Adrenal gland (tissue), 12 donors: Measurements from ENCODE around the gene CFAP299. TPM values are rescaled to one million over a fixed set of nuclear protein-coding genes. Genes with fewer than 3 reads are reported as not detected.
A peak's percentile ranks its signal among the peaks of the same experiment; 100 is the strongest.

Source experiments
- DNase-seq, 7 donors: peaks; one replicate each; pipeline ENCODE4 v3.0.0-alpha.2; 2019 to 2020
- H3K27ac ChIP-seq, 5 donors: fragments of 200-600 bp; sonication (generic) in 4 of 5; 1 replicate in 3 of 5; 2 replicates in 2 of 5; pipeline versions ENCODE4 v1.5.1 to v1.8.0; 2016 to 2020; ENCODE audit warnings: mild to moderate bottlenecking in 1 of 5
- H3K27me3 ChIP-seq: fragments of 200-600 bp; 2 replicates; pipeline ENCODE4 v1.8.0; 2021
- H3K36me3 ChIP-seq, 2 donors: fragments of 200-600 bp; replicated peaks in 1 of 2; 1 replicate in 1 of 2; 2 replicates in 1 of 2; pipeline versions ENCODE4 v1.5.1 to v1.8.0; 2018 to 2022
- H3K4me1 ChIP-seq, 2 donors: fragments of 200-600 bp; replicated peaks in 1 of 2; 1 replicate in 1 of 2; 2 replicates in 1 of 2; pipeline versions ENCODE4 v1.5.1 to v1.8.0; 2018 to 2021
- H3K4me3 ChIP-seq, 4 donors: fragments of 200-600 bp; sonication (generic) in 3 of 4; one replicate each; pipeline ENCODE4 v1.5.1; 2016 to 2018
- H3K9me3 ChIP-seq, 3 donors: fragments of 200-600 bp; sonication (generic) in 1 of 3; replicated peaks in 1 of 3; 1 replicate in 2 of 3; 2 replicates in 1 of 3; pipeline versions ENCODE4 v1.5.1 to v1.8.0; 2016 to 2021
- CTCF ChIP-seq, 6 experiments: fragments of 450-650 bp in 4 of 6; fragments of 200-600 bp in 2 of 6; sonication (generic) in 1 of 6; IDR thresholded peaks; 1 replicate in 5 of 6; 2 replicates in 1 of 6; pipeline versions ENCODE4 v1.5.1 to v1.8.0; 2016 to 2021; ENCODE audit warnings: antibody characterized with exemption in 6 of 6, mild to moderate bottlenecking in 2 of 6, moderate library complexity in 1 of 6
- POLR2A ChIP-seq, 2 donors: fragments of 450-650 bp; IDR thresholded peaks; one replicate each; pipeline ENCODE4 v1.6.1; 2017; ENCODE audit warnings: antibody characterized with exemption in 2 of 2, mild to moderate bottlenecking in 2 of 2, moderate library complexity in 1 of 2
- WGBS, 4 donors: extraction: QIAGEN DNeasy Blood & Tissue Kit in 2 of 4; methylation state at CpG; one replicate each; pipeline versions ENCODE4 v1.1.5 to v1.1.7; 2013 to 2017; 5-methylcytosine and 5-hydroxymethylcytosine counted together
- intact Hi-C, 2 donors: fragments of 100-400 bp; cut with DNase I; formaldehyde crosslinking; loops; one replicate each; pipeline versions ENCODE4 v1.14.1 to v1.15.0; 2022 to 2023
- polyA plus RNA-seq, 3 donors: library from polyadenylated mRNA; stranded (reverse); fragments of 200-250 nt in 2 of 3; fragments of 350-450 nt in 1 of 3; fragmentation: Illumina TruSeq in 1 of 3; extraction: RNeasy Lipid Tissue Mini Kit (QIAGEN cat#74804) in 1 of 3; gene quantifications; one replicate each; pipeline ENCODE4 v1.2.3, GENCODE V29; 2013 to 2014
- total RNA-seq, 9 donors: library from RNA; depleted of rRNA in 4 of 9; stranded (reverse); fragments of >200 nt in 4 of 9; fragments of 120-200 nt in 1 of 9; fragmentation: NEBNext Ultra II Directional in 1 of 9; extraction: Animal tissue kit (Norgen Biotek cat#: 25700) in 1 of 9; gene quantifications; one replicate each; pipeline versions ENCODE4 v1.1.0 to v1.2.4, GENCODE V29; 2013 to 2023
- donor health status: healthy with polysubstance abuse.
- donor health status: Bipolar disorder and iron deficiency.
- donor health status: DM: yes; HTN: yes; CAD: no.
- donor health status: DM: no; HTN: no; CAD: no.
- donor health status: DM: no; HTN: no; CAD: no.
- donor health status: DM: yes; HTN: yes; CAD: no.

The CFAP299 gene
- total and polyA plus RNA-seq, 12 donors, result not detected

GRCh38 chr4:80489798-80490197 is 154.3 kb downstream of the CFAP299 start:
- intact Hi-C loops, result no loop called here
- DNase-seq, result no peak
- 63 to 74% (median 73%) methylated on average over 4 of the region's 4 CpGs for WGBS, 4 donors
- no peaks in the 10 kb centered on the region for H3K9me3 ChIP-seq
- H3K27ac ChIP-seq, result no peak overlapping the region
- H3K4me1 ChIP-seq, result no peaks in the 10 kb centered on the region
- TF ChIP-seq CTCF (IDR thresholded peaks at IDR 0.05) (no peak), POLR2A (IDR thresholded peaks at IDR 0.05) (no peak)
- H3K36me3 ChIP-seq, result no peaks in the 10 kb centered on the region
- H3K4me3 ChIP-seq, result no peak overlapping the region
- H3K27me3 ChIP-seq, result no peaks in the 10 kb centered on the region

GRCh38 chr4:80492761-80493160 is 157.2 kb downstream of the CFAP299 start:
- H3K27me3 ChIP-seq, result no peaks in the 10 kb centered on the region
- H3K4me1 ChIP-seq, result no peaks in the 10 kb centered on the region
- WGBS, 4 donors, result 79 to 100% (median 85%) methylated on average over 1 of the region's 1 CpG
- peak in 1 of 7 donors; percentile 51 for DNase-seq
- TF ChIP-seq CTCF (IDR thresholded peaks at IDR 0.05), result no peak
- TF ChIP-seq POLR2A (IDR thresholded peaks at IDR 0.05), result no peak
- H3K27ac ChIP-seq, result no peak overlapping the region
- H3K4me3 ChIP-seq, result no peak overlapping the region
- no peaks in the 10 kb centered on the region for H3K9me3 ChIP-seq
- H3K36me3 ChIP-seq, result no peaks in the 10 kb centered on the region
- intact Hi-C loops, result no loop called here

GRCh38 chr4:80495865-80496264 is 160.3 kb downstream of the CFAP299 start:
- 58 to 73% (median 69%) methylated on average over 1 of the region's 1 CpG for WGBS, 4 donors
- Histone ChIP-seq H3K27me3 (no peaks in the 10 kb centered on the region), H3K9me3 (no peaks in the 10 kb centered on the region), H3K4me3 (no peak overlapping the region), H3K27ac (no peak overlapping the region), H3K36me3 (no peaks in the 10 kb centered on the region), H3K4me1 (no peaks in the 10 kb centered on the region)
- TF ChIP-seq CTCF (IDR thresholded peaks at IDR 0.05) (no peak), POLR2A (IDR thresholded peaks at IDR 0.05) (no peak)
- intact Hi-C loops, result no loop called here
- DNase-seq, result no peak

- H3K27me3 ChIP-seq, result no peaks in the 10 kb centered on the region
- TF ChIP-seq CTCF (IDR thresholded peaks at IDR 0.05), result no peak
- TF ChIP-seq POLR2A (IDR thresholded peaks at IDR 0.05), result no peak
- 64 to 88% (median 70%) methylated on average over 1 of the region's 1 CpG for WGBS, 4 donors
Observed at GRCh38 chr4:80498725-80499124, 163.2 kb downstream of the CFAP299 start.

More at GRCh38 chr4:80498725-80499124, 163.2 kb downstream of the CFAP299 start:
- no peaks in the 10 kb centered on the region for H3K36me3 ChIP-seq
- H3K4me3 ChIP-seq, result no peak overlapping the region
- H3K4me1 ChIP-seq, result no peaks in the 10 kb centered on the region
- DNase-seq, result no peak
- intact Hi-C loops, result no loop called here
- H3K9me3 ChIP-seq, result no peaks in the 10 kb centered on the region
- H3K27ac ChIP-seq, result no peak overlapping the region
